GM13977 (cell line): ENCODE results near the gene ETFA.

Source experiments
- DNase-seq: peaks from one replicate; pipeline ENCODE4 v3.0.0; 2012; ENCODE audit warnings: low spot score
- in situ Hi-C: fragments of 300-500 bp; cut with MboI; formaldehyde crosslinking; loops from one replicate; pipeline ENCODE4 v1.12.0; 2022; ENCODE audit warnings: low sequenced_read_pairs, low pct_unique_long_range_greater_than_20kb, mixed read lengths, inconsistent platforms; ENCODE audit not compliant: unreplicated experiment
- TF ChIP-seq, protein P1 (sequence below): IDR thresholded peaks from 2 replicates; pipeline ENCODE4 v1.5.1; 2012; ENCODE audit warnings: mild to moderate bottlenecking, control low read depth; ENCODE audit not compliant: insufficient read depth; ENCODE audit errors: extremely low read depth, missing control alignments

The ETFA gene

DNA sequence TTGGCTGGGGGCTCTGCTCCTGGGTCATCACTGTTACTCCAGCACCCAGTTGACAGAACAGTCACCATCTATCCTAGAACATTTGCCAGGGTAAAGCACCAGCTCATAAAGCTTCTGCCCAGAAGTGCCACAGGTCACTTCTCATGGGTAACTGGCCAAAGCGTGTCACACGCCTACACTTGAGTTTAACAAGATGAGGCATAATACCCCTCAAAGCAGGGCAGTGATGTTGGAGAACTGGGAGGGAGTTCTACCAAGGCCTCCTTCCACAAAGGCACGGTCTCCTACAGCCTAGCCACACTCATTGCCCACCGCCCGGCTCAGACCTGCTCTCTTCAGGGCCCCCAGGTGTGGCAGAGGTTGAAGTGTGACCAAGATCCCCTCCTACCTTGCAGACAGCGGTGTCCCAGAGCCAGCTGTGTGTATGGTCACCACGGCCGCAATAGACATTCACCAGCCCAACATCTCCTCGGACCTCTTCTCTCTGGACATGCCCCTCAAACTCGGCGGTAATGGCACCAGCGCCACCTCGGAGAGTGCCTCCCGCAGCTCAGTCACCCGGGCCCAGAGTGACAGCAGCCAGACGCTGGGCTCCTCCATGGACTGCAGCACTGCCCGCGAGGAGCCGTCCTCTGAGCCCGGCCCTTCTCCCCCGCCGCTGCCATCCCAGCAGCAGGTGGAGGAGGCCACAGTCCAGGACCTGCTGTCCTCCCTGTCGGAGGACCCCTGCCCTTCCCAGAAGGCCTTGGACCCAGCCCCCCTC is 107.7 kb downstream of the ETFA start:
- in situ Hi-C loops, result no loop called here
- TF ChIP-seq, protein P1, sequence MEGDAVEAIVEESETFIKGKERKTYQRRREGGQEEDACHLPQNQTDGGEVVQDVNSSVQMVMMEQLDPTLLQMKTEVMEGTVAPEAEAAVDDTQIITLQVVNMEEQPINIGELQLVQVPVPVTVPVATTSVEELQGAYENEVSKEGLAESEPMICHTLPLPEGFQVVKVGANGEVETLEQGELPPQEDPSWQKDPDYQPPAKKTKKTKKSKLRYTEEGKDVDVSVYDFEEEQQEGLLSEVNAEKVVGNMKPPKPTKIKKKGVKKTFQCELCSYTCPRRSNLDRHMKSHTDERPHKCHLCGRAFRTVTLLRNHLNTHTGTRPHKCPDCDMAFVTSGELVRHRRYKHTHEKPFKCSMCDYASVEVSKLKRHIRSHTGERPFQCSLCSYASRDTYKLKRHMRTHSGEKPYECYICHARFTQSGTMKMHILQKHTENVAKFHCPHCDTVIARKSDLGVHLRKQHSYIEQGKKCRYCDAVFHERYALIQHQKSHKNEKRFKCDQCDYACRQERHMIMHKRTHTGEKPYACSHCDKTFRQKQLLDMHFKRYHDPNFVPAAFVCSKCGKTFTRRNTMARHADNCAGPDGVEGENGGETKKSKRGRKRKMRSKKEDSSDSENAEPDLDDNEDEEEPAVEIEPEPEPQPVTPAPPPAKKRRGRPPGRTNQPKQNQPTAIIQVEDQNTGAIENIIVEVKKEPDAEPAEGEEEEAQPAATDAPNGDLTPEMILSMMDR, result no peak
- DNase-seq, result no peak

DNA sequence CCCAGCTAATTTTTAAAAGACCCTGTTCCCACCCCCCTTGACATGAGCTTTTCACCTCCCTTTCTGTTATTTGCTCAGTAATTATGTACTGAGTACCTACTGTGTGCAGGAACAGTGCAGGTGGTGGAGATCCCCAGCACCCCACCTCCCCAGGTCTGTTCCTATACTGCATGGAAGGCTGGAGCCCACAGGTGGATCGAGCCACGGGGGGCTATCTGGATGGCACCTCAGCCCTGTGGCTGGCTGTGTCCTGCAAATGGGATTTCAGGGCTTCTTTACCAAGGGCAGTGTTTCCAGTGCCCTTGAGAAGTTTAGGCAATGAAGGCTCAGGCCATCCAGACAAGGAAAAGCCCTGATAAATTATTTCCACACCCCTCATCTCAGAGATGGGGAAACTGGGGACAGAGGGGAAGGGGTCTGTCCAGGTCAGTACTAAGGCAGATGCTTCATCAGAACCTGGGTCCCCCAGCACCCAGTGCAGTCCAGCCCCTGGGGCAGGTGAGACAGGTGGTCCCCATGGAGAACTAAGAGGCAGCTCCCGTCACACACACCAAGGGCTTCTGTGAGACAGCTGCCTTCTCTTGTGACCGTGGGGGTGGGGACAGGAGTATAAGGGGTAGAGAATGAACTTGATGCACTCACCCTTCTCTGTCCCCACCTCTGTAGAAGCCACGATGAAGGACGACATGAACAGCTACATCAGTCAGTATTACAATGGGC is 109.6 kb downstream of the ETFA start:
- TF ChIP-seq, protein P1, result no peak
- in situ Hi-C loops, result no loop called here
- DNase-seq, result no peak

DNA sequence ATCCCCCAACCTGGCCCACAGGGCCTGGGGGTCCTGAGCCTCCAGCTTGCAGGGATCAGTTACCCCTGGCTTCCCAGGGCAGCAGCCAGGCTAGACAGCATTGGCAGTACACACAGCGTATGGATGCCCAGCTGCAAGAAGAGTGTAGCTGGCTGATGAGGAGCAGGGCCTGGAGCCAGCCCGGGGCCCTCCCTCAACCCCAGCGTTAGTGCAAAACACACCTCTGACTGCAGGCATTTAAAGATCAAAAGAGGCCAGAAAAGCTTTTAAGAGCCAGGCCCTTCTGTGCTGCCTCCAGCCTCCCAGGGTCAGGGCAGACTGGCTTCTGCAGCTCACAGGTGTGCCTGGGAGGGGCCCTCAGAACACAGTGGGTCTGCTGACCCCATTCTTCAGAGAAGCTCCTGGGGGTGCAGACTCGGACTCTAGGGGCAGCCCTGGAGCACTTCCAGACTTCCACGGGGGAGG is 110.6 kb downstream of the ETFA start:
- DNase-seq, result no peak
- in situ Hi-C loops, result no loop called here
- TF ChIP-seq, protein P1, result no peak

DNA sequence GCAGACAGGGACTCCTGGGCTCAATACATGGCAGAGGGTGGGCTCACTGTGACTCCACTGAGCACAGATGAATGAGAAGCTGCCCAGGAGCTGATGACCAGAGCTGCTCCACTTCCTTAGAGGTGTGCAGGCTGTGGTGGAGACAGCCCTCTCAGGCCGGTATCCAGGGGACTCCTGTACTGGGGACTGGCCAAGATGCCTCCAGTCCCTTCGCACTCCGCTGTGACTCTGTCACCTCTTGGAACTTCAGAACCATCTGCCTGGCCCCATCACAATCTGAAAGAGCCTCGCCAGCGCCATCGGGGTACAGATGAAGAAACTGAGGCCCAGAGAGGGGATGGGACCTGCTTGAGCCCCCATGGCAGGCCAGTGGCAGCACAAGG is 111.2 kb downstream of the ETFA start:
- DNase-seq, result no peak
- TF ChIP-seq, protein P1, result no peak
- in situ Hi-C loops, result no loop called here

DNA sequence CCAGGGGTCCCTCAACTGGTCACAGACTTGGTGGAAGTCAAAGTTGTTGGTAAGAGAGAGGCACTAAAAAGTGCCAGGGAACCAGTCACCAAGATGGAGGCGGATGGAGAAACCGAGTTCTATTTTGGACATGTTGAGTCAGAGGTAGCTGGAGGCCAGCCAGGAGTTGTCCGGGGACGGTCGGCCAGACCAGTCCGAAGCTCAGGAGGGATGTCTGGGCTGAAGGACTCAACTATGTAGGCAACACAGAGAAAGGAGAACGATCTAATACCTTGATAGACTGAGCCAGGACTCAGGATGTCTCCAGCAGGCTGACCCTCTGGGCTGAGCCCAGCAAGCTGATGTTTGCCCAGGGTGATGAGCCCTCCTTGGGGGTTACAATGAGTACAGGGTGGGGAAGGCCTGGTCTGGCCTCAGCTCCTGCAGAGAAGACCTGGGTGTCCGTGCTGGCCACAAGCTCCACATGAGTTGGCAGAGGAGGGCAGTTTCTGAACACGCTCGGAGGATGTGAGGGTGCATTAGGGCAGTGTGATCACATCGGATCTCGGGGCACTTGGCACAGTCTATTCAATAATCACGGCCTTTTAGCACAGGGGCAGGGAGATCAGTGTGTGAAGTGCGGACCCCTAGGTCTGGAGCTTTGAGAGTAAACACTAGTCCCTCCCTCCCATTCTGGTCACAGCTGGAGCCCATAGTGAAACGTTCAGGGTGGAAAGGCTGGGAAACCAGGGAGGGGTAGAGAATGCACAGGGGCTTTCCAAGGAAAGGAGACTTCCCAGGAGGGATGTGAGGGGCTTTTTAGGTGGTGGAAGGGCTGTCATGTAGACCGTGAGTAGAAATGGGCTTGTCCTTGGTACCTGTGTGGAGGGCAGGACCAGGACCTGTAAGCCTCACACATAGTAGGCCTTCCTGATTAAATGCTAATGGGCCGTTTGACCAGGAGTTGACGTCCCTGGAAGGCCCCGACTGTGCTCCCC is 111.9 kb downstream of the ETFA start:
- TF ChIP-seq, protein P1, result no peak
- DNase-seq, result no peak
- in situ Hi-C loops, result no loop called here

DNA sequence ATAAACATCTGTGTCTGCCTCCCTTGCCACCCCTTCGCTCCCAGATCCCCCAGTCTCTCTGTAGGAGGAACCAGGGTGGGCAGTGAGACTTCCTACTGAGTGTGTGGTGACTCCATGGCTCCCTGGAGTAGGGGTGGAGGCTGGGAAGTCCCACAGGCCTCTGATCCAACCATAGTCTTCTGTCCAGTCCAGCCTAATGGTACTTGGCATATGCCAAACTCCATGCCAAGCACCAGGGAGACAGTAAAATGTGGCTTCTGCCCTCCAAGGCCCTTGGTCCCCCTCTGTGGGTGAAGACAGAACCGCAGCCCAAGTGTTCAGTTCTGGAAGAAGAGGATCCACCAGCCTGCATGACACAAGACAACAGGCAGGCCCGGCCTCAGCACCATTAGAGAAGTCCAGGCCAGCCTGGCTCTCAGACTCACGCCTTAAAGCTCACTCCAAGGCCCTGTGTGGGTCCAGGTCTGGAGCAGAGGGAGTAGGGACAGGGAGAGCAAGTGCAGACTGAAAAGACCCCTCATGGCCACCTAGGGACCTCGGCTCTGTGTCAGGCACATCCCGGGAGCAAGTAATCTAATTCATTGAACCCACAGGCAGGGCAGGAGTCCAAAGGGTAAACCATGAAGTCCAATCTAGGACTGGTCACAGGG is 112.7 kb downstream of the ETFA start:
- DNase-seq, result no peak
- TF ChIP-seq, protein P1, result no peak
- in situ Hi-C loops, result no loop called here
